LNCAP (cell line): ENCODE results near the gene GJC3.

Source experiments
- TF ChIP-seq, protein P1 (sequence below): fragments of 450-650 bp; IDR thresholded peaks from 2 replicates; pipeline ENCODE4 v1.5.1; 2017; ENCODE audit warnings: mild to moderate bottlenecking

The GJC3 gene

GRCh38 chr7:99930376-99930775 is 956 bp upstream of the GJC3 start:
- TF ChIP-seq, protein P1, sequence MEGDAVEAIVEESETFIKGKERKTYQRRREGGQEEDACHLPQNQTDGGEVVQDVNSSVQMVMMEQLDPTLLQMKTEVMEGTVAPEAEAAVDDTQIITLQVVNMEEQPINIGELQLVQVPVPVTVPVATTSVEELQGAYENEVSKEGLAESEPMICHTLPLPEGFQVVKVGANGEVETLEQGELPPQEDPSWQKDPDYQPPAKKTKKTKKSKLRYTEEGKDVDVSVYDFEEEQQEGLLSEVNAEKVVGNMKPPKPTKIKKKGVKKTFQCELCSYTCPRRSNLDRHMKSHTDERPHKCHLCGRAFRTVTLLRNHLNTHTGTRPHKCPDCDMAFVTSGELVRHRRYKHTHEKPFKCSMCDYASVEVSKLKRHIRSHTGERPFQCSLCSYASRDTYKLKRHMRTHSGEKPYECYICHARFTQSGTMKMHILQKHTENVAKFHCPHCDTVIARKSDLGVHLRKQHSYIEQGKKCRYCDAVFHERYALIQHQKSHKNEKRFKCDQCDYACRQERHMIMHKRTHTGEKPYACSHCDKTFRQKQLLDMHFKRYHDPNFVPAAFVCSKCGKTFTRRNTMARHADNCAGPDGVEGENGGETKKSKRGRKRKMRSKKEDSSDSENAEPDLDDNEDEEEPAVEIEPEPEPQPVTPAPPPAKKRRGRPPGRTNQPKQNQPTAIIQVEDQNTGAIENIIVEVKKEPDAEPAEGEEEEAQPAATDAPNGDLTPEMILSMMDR = no peak

GRCh38 chr7:99929730-99930053 is 272 bp upstream of the GJC3 start:
- TF ChIP-seq, protein P1 = no peak

DNA sequence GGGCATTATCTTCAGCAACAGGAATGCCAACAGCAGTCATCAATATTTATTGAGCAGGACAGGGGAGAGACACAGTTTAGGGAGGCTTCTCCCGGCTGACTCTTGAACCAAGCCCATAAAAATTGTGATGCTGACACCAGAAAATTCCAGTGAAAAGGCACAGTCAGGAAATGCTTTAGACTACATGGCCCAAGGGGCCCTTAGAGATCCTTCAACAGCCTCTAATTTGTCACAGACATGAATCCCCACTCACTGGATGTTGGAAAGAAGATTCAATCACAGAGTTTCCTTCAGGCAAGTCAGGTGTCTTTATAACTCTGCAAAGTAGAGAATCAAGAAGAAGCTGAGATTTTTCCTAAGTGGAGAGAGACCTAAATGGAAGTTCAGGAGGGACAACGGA is 1.2 kb downstream of the GJC3 start:
- TF ChIP-seq, protein P1 = no peak

- TF ChIP-seq, protein P1 = no peak
These were observed 1.9 kb downstream of the GJC3 start for GRCh38 chr7:99927536-99927935.

DNA sequence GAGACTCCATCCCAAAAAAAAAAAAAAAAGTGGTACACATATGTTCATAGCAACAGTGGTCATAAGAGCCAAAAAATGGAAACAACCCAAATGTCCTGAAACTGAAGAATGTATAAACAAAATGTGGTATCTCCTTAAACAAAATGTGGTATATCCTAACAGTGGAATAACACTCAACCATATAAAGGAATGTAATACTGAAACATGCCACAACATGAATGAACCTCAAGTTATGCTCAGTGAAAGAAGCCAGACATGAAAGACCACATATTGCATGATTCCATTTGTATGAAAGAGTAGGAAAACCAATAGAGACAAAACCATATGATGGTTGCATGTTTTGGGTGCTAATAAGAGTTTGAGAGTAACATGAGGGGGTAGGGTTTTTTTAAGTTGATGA is 3.1 kb downstream of the GJC3 start:
- TF ChIP-seq, protein P1 = no peak

DNA sequence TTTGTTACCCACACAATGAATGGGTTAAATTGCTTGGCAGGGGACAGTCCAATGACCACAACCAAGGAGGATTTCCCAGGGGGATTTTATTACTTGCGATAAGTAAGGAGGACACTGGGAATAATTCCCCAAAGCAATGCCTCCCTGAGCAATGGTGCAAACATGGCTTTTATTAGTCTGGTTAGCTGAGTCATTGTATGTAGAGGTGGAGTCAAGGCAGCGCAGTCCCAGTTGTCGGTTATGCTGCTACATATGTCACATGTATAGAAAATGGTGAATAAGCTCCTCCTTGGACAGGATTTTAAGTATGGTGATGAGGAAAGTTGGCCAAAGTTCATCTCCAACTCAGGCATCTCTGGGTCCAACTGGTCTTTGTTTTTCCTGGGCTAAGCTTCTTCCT is 6.2 kb downstream of the GJC3 start:
- TF ChIP-seq, protein P1 = no peak

DNA sequence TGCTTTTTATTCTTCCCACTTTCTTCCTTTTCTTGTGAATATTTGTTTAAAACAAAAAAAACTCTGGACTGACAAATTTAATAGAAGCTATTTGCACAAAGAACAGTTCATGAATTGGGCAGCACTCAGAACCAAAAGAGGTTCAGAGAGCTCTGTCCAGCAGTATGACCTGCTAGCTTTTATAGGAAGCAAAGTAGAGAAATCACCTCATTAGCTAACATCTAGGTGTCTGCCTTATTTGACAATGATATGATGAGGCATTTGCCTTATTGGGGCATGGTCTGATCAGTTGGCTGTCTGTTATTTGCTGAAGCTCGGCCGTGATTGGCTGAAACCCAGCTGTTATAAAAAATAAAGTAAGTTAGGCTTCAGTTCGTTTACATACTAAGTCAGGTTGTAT is 9.3 kb downstream of the GJC3 start:
- TF ChIP-seq, protein P1 = no peak

GRCh38 chr7:99919814-99920112 is 9.7 kb downstream of the GJC3 start:
- TF ChIP-seq, protein P1 = no peak
